CD1c-positive myeloid dendritic cell (primary cell): ENCODE measurements around the gene IP6K3.

Experiments
- DNase-seq: peaks from one replicate; pipeline ENCODE4 v3.0.0-alpha.2; 2016; ENCODE audit errors: extremely low spot score

IP6K3 gene

GRCh38 chr6:33705268-33705885, 41.3 kb downstream of the IP6K3 start:
- no peak for DNase-seq

- no peak for DNase-seq
These were observed 42.3 kb downstream of the IP6K3 start for GRCh38 chr6:33704215-33705066.

- DNase-seq = peak; percentile 26
These were observed 44.2 kb downstream of the IP6K3 start for GRCh38 chr6:33702345-33702977.

GRCh38 chr6:33700391-33701050, 46.2 kb downstream of the IP6K3 start:
- peak; percentile 71 for DNase-seq

- no peak for DNase-seq
These were observed 47.0 kb downstream of the IP6K3 start for GRCh38 chr6:33699739-33700138.

GRCh38 chr6:33699131-33699530, 47.6 kb downstream of the IP6K3 start:
- DNase-seq = no peak

- DNase-seq = no peak
These were observed 48.2 kb downstream of the IP6K3 start for GRCh38 chr6:33698494-33698893.

- DNase-seq = no peak
These were observed 48.9 kb downstream of the IP6K3 start for GRCh38 chr6:33697845-33698244.

- DNase-seq = no peak
These were observed 49.9 kb downstream of the IP6K3 start for GRCh38 chr6:33696548-33697518.

GRCh38 chr6:33696076-33696475, 50.6 kb downstream of the IP6K3 start:
- no peak for DNase-seq

GRCh38 chr6:33695451-33695887, 51.2 kb downstream of the IP6K3 start:
- DNase-seq = no peak

- no peak for DNase-seq
These were observed 51.7 kb downstream of the IP6K3 start for GRCh38 chr6:33694977-33695376.

- DNase-seq = no peak
These were observed 52.2 kb downstream of the IP6K3 start for GRCh38 chr6:33694401-33694931.

GRCh38 chr6:33693186-33694105, 53.3 kb downstream of the IP6K3 start:
- DNase-seq = no peak

- DNase-seq = peak; percentile 33
These were observed 53.9 kb downstream of the IP6K3 start for GRCh38 chr6:33692760-33693158.

- DNase-seq = no peak
These were observed 54.5 kb downstream of the IP6K3 start for GRCh38 chr6:33692078-33692759.

GRCh38 chr6:33691456-33692077, 55.1 kb downstream of the IP6K3 start:
- no peak for DNase-seq

- DNase-seq = no peak
These were observed 55.9 kb downstream of the IP6K3 start for GRCh38 chr6:33690766-33691165.

GRCh38 chr6:33689879-33690278, 56.8 kb downstream of the IP6K3 start:
- DNase-seq = no peak
